ENCODE measurements around the gene FKBP8. TPM values are rescaled to one million over a fixed set of nuclear protein-coding genes. Genes with fewer than 3 reads are reported as not detected.
A peak's percentile ranks its signal among the peaks of the same experiment; 100 is the strongest.
"Not testable (repeated sequence)": the region's sequence is repeated elsewhere in the genome, so short reads cannot be mapped to it uniquely, and the experiment has no call there.

FKBP8 gene
- total RNA-seq, 1 donor from 2014 or later = 162 TPM

DNA sequence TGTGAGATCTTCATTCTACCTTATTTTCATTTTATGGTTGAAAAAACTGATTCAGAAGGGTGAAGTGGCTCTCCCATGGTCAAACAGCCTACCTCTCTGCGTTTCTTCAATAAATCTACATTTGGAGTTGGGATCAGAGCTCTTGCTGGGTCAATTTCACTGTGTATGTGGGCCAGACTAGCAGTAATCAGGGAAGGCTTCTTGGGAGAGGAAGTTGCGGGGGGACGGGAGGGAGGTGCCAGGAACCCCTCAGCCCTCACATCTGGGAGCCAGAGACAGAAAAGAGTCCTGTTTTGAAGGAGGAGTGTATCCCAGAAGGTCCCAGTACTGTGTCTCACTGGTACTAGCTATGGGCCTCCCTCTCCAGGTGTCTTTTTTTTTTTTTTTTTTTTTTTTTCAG lies 15.2 kb upstream of the FKBP8 start:
- no peak for DNase-seq (ENCODE audit: low spot score)

DNA sequence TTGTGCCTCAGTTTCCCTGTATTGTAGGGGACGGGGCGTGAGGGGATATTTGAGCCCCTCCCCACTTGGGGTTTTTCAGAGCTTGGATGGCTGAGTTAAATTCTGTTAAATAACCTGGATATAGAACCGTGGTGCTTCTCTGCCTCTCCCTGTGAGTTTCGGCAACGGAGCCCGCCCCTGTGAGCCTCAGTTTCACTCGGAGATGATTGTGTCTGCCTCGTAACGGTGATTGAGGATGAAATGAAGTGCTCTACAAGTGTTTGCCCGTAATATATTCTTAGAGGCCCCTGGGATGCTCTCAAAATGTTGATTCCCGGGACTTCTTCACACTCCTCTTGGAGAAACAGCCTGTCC lies 14.8 kb upstream of the FKBP8 start:
- no peak for DNase-seq (ENCODE audit: low spot score)

DNA sequence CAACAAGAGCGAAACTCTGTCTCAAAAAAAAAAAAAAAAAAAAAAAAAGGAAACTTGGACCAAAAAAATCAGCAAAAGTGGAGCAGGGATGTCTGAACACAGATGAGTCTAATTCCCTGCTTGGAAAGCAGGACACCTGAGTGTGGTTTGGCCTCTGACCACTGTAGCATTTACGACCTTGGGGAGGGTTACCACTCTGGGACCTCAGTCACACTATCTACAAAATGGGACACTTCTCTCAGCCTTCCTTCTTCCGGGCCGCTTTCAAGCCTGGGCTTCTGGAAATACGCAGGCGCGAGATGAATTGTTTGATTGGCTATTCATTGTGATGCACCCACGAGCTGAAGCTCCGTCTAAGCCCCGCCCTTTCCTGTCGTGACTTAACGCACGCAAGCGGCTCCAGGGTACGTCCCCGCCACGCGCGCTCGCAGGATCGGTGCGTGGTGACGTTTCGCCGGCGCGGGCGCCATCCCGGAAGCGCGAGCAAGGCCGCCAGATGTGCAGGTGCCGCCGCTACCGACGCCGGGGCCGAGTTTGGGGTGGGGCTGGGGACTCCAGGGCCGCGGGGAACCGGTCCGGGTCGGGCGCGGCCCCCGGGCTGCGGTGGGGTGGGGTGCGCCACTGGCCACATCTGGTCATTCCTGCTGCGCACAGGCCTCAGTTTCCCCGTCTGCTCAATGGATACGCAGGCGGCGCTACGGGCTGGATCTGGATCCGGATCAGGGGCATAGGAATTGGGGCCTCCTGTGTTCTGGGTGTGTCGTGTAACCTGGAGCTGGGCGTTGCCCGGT lies 14.2 kb upstream of the FKBP8 start, which contains the start of gene KXD1:
Gene KXD1, plus strand, starts transcription at position 460 of the 791 bp plus-strand sequence. CDS start 4,187 bp downstream, outside the sequence.
- peak; percentile 98 for DNase-seq (ENCODE audit: low spot score)

DNA sequence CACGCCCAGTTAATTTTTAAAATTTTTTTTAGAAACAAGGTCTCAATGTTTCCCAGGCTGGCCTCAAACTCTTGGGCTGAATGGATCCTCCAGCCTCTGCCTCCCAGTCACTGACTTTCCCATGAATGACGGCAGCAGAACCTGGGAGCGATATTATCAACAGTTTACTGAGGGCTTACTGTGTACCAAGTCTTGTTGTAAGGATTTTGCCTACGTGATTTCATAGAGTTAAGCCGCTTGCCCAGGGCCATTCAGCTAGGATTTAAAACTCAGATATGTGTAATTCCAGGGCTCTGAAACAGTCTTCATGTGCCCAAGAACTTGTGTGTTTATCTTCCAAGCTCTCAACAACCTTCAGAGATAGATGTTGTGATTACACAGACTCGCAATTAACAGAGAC lies 8.3 kb upstream of the FKBP8 start:
- no peak for DNase-seq (ENCODE audit: low spot score)

DNA sequence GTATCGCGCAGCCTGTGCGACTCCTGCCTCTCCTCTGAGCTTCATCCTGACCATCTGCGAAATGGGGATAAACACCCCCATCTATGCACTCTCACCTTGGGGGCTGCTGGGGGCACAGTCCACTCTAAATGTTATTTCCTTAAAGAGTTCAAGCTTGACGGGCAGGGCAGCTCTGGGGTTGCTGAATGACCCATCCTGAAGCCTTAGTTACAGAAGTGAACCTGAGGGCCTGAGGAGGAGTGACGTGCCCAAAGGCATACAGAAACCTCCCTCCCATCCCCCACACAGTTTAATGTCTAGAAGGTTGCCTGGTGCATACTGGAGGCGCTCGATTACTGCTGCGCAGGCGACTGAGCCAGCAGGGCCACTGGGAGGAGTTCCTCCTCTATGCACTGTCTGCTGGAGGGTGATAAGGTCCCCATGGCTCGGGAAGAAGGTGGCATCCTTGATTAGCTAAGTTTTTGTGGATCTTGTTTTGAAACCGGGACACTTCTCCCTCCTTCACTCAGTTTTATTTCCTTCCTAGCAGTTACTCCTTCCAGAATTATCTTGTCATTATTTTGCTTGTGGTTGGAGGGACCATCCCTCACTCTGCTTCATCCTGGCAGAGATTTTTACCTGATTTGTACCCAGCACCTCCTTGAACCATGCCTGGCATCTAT lies 572 bp upstream of the FKBP8 start:
- no peak for DNase-seq (ENCODE audit: low spot score)

DNA sequence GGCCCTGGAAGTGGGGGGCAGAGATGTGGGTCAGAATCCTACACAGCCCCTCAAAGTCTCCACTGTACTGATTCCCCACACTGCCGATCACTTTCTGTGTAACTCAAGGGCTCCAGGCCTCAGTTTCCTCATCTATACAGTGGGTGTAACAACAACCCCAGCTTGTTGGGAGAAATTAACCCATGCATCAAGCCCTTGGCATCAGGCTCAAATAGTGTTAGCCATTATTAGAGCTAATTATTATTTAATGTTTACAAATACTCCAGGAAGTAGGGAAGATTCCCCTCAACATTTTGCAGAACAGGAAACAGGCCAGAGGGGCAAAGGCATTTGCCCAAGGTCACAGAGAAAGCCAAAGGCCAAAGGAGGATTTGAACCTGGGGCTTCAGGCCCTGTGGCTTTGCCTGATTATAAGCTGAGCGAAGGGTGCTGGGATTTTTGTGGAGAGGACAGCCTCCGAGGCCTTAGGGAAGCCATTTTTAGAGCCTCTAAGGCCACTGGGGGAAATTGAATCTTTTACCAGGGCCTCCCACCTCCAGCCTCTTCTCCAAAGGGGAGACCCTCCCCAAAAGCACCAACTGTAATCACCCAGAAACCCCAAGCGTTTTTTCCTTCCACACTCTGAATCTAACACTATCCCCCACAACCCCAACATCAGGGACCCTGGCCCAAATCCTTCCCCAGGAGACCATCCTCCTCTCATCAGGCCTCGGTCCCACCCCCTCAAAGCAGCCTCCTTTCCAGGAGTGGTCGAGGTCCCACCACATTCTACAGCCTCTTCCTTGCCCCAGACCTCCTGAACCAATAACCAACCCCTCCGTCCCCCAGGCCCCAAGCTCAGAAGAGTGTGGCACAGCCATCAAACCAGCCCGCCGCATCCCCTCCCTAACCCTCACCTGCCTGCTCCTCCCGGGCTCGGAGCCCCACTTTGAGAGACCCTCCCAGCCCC lies 1.1 kb downstream of the FKBP8 start:
- DNase-seq (ENCODE audit: low spot score) = no peak

DNA sequence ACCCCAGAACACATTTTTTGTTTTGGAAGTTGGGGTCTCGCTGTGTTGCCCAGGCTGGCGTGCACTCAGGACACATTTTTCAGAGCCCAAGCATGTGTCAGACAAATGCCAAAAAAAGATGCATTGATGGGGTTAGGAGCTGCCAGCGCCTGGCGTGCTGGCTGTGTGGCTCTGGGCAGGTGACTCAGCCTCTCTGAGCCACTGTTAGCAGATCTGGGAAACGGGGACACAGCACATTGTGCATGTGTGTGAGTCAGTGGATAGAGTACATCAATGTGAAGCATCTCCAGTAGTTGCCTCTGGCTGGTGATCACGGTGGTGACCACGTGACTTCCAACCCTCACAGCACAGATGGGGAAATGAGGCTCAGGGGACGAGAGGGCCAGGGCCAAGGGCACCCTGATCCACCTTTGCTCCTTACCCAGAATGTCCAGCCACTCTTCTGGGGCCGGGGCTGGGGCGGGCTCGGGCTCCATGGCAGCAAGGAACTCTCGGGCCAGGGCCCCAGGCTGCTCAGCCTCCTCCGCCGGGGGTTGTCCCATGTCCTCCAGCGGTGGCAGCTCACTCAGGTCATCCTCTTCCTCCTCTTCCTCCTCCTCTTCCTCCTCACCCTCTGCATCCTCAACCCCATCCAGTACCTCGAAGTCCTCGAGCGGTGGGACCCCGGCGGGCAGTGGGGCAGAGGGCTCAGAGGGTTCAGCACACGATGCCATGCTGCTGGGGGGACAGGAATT lies 1.9 kb downstream of the FKBP8 start:
- DNase-seq (ENCODE audit: low spot score) = no peak

DNA sequence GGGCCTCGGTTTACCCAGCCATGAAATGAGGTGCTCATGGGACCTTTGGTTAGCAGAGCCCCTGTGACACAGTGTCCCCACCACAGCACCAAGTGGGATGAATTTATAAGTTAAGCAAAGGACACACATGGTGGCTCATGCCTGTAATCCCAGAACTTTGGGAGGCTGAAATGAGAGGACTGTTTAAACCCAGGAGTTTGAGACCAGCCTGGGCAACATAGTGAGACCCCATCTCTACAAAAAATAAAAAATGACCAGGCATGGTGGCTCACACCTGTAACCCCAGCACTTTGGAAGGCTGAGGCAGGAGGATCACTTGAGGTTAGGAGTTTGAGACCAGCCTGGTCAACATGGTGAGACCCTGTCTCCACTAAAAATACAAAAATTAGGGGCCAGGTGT lies 3.2 kb downstream of the FKBP8 start:
- DNase-seq (ENCODE audit: low spot score) = not testable (repeated sequence)

DNA sequence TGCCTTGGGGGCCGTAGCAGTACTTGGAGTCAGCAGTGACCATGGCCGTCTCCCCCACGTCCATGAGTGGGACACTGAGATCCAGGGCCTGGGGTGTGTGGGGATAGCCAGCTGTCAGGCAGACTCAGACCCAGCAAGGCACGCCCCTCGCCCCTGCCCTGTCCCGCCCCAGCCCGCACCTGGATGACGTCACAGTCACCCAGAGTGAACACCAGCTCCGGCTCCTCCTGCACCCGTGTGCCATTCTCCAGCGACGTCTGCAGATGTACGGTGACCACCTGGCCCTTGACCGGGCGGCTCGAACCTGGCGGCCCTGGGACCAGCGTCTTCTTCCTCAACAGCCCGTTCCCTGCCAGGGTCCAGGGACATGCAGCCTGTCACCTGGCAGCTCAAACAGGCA lies 4.0 kb downstream of the FKBP8 start:
- no peak for DNase-seq (ENCODE audit: low spot score)

DNA sequence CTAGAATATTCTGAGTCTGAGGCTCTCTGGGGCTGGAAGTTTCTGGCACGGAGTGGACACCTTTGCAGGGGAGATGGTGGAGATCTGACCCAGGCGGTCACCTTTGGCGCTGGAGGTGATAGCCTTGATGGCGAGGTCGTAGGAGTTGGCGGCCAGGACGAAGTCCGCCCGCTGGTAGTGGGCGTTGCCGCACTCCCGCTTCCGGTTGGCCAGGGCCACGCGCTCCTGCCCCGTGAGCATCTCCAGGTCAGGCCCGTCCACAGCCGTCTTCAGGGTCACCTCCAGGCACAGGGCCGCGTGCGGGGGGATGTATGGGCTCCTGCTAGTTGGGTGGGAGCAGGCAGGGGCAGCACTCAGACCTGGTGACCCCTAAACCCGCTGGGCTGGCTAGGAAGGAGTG lies 5.3 kb downstream of the FKBP8 start:
- no peak for DNase-seq (ENCODE audit: low spot score)

DNA sequence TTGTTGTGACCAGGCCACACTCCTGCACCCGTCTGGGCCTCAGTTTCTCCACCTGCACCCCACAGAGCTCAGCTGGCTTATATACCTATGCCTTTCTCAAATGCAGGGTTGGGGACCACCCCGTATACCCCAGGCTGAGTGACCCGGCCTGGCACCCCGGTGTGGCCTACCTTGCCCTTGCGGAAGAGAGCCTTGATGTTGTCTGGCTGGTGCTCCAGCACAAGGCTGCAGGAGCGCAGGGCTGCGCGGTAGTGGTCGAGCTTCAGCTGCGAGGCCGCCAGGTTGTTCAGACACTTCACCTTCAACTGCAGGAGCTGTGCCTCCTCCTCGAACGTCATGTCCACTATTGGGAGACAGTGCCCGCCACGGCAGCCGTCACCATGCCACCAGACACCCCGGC lies 5.9 kb downstream of the FKBP8 start:
- DNase-seq (ENCODE audit: low spot score) = no peak

DNA sequence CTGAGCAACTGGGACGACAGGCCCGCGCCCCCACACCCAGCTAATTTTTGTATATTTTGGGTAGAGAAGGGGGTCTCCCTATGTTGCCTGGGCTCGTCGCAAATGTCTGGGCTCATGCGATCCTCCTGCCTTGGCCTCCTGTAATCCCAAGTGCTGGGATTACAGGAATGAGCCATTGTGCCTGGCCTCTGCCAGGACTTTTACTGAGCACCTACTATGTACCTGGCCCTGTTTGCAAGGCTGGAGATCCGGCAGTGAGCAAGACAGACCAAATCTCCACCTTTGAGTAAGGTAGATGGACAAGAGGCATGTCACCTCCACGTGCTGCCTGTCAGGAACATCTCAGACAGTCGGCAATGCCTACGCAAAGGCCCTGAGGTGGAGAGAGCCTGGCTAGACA lies 6.9 kb downstream of the FKBP8 start:
- DNase-seq (ENCODE audit: low spot score) = no peak

DNA sequence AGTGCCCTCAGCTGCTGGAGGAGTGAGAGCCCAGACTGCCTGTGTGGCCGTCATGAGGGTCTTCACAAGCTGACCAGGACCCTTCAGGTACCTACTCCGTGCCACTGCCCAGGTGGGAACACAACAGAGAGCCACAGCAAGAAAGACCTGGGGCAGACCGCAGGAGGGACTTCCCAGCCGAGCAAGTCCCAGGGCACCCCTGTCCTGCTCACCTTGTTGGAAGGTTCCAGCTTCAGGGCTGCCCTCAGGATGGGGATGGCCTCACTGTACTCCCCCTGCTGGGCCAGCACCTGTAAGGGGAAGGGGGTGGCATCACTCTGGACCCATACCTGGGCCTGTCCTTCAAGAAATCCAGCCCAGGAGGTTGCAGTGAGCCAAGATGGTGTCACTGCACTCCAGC lies 10.3 kb downstream of the FKBP8 start:
- no peak for DNase-seq (ENCODE audit: low spot score)

DNA sequence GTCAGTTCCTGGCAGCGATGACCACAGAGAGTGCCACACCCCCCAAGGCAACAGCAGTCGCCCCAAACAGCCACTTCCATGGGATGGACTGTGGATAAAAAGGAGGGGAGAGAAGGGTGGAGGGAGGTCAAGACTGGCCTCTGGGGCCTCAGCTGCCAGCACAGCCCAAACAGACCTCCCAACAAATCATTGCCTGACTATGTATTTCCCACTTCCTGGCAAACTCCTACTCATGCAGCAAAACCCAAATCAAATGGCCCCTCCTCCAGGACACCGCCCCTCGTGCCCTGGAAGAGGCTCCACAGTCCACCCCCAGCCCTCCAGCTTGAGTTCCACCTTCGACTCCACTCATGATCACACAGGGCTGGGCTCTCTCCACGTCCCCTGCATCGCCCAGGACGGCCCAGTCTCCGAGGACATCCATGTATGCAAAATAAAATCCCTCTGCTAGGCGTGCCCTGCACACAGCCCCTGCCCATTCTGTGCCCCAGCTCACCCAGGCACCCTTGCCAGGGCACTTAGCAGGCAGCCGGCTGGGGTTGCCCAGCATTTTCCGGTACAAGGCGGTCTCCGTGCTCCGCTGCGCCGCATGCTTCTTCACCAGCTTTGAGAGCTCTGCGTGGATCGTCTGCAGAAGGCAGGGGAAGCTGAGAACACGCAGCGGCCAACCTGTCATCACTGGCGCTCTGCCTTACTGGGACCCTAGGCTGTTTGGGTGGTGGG lies 11.0 kb downstream of the FKBP8 start:
- no peak for DNase-seq (ENCODE audit: low spot score)

DNA sequence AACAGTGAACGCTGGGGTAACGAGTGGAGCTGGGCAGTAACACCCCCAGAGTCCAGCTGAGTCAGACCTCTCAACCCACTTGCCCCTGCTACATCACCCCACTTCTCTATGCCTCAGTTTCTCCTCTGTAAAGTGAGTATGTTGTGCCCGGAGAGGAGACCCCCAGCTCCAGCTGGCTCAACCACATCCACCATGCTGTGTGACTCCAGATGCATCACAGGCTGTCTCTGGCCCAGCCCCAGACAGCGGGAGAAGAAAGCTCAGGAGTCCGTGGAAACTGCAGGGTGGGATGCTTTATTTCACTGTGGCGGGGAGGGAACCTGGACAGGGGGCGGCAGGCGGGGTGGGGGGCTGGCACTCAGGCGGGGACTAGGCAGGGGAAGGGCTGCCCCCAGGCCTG lies 11.9 kb downstream of the FKBP8 start:
- no peak for DNase-seq (ENCODE audit: low spot score)

DNA sequence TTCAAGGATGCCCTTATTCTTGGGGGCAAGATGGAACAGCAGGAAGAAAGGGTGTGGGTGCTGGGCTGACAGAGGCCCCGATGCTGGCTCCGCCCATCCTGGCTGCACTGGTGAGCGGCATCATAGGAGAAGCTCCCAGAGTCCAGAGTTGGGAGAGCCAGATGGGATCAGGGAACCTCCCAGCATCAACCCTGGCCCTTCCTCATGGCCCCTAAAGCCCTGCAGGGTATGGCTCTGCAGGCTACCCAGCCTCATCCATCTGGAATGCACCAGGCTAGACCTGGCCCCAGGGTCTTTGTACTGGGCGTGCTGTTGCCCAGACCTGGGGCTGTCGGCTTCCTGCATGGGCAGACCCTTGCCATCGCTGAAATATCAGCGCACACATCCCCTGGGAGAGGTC lies 13.6 kb downstream of the FKBP8 start:
- DNase-seq (ENCODE audit: low spot score) = no peak

DNA sequence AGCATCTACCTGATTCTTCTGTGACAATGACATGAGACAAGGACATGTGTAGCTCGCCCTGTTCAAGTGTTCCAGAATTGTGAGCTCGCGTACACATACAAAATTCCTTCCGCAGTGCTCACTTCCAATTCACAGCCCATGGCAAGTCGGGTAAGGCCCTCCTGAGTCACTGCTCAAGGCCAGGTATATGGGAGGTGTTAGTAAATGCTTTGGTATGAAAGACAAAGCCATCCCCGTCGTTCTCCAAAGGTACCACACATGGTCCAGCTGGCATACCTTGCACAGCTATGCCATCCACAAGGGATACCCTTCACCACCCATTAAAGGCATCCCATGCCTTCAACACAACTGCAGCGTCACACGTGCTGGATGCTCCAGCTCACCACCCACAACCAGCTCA lies 17.1 kb downstream of the FKBP8 start:
- no peak for DNase-seq (ENCODE audit: low spot score)

DNA sequence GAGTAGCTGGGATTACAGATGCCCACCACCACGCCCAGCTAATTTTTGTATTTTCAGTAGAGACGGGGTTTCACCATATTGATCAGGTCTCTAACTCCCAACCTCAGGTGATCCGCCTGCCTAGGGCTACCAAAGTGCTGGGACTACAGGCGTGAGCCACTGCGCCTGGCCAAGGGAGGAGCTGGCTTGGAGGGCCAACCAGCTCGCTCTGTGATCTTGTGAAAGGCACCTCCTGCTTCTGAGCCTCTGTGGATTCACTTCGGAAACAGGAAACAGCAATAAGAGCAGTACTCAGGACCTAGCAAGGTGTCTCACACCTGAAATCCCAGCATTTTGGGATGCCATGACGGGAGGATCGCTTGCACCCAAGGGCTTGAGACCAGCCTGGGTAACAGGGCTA lies 19.5 kb downstream of the FKBP8 start:
- no peak for DNase-seq (ENCODE audit: low spot score)

DNA sequence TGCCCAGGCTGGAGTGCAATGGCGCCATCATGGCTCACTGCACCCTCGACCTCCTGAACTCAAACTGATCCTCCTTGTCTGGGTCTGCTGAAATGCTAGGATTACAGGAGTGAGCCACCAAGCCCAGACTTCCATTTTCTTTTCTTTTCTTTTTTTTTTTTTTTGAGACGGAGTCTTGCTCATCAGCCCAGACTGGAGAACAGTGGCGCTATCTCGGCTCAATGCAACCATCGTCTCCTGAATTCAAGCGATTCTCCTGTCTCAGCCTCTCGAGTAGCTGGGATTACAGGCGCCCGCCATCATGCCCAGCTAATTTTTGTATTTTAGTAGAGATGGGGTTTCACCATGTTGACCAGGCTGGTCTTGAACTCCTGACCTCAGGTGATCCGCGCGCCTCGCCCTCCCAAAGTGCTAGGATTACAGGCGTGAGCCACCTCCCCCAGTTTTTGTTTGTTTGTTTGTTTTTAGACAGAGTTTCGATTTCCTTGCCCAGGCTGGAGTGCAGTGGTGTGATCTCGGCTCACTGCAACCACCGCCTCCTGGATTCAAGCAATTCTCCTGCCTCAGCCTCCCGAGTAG lies 20.4 kb downstream of the FKBP8 start:
- not testable (repeated sequence) for DNase-seq (ENCODE audit: low spot score)

DNA sequence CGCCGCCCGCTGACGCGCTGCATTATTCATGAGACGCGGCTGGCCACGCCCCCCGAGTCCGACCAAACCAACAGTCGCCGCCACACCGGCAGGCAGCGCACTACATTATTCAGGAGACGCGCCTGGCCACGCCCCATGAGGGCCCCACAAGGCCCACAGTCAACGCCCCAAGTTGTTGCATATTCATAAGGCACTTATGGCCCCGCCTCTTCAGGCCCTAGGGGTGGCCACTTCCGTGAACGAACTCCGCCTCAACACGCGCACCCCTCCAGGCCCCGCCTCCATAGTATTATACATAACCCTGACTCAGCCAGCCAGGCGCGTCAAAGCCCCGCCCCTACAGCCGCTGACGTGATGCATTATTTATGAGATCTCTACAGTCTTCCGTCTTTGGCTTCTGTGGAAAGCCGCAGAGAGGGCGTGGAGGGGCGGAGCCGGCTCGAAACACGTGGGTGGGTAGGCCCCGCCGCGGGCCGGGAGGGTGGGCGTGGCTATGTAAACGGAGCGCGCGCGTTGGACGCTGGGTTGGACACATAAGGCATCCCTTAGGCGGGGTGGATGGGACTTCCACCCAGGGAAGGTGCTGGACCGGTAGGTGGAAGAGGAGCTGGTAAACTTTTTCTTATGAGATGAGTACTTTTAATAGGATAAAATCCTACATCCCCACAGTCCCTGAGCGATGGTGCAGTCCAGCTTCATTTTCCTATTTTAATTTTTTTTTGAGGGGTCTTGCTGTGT lies 21.1 kb downstream of the FKBP8 start:
- DNase-seq (ENCODE audit: low spot score) = peak; percentile 100

All from ureter (tissue), 1 donor.